HepG2 (cell line): ENCODE results near the gene NUDT19. TPM values are rescaled to one million over a fixed set of nuclear protein-coding genes. Genes with fewer than 3 reads are reported as not detected.
A peak's percentile ranks its signal among the peaks of the same experiment; 100 is the strongest.
"Not testable (repeated sequence)": the region's sequence is repeated elsewhere in the genome, so short reads cannot be mapped to it uniquely, and the experiment has no call there.

Source experiments
- ATAC-seq: fragments of 200-7000 bp; cut with Tn5 transposase; 3 replicates; pipeline ENCODE4 v1.9.1; 2020; ENCODE audit warnings: mild to moderate bottlenecking, moderate library complexity
- BruUV-seq: library from RNA; stranded (reverse); fragments of 400-500 nt; replicated peaks from 2 replicates; lab custom pipeline; 2021; lab: Mats Ljungman, UMichigan
- CTCF ChIA-PET: fragments of 300-600 bp; formaldehyde crosslinking; extraction: SDS; loops from one replicate; lab custom pipeline; 2021; ENCODE audit warnings: low total read pairs, inconsistent platforms, low intra/inter-chr PET ratio; lab: Yijun Ruan, JAX
- POLR2A ChIA-PET: fragments of 350-600 bp; sonication (Branson Sonifier 250); formaldehyde crosslinking; loops from one replicate; lab custom pipeline; 2020; ENCODE audit warnings: antibody characterized with exemption, inconsistent platforms; lab: Yijun Ruan, JAX
- DNase-seq: peaks from one replicate; pipeline ENCODE4 v3.0.0-alpha.2; 2015; ENCODE audit warnings: low spot score
- FAIRE-seq: peaks from 3 replicates; lab custom pipeline; 2011; peaks lifted over from hg19 to GRCh38; lab: Jason Lieb, UNC
- H2AFZ ChIP-seq: one replicate; pipeline ENCODE4 v1.6.1; 2011; ENCODE audit warnings: low read length, inconsistent platforms
- H3K27ac ChIP-seq: fragments of 300-600 bp; 3 replicates; pipeline ENCODE4 v1.8.0; 2011; ENCODE audit warnings: mixed run types, mild to moderate bottlenecking, mixed read lengths, low read length, inconsistent platforms; ENCODE audit not compliant: insufficient read depth; ENCODE audit errors: extremely low read length
- H3K27me3 ChIP-seq, 2 experiments: fragments of 200-600 bp in 1 of 2; 2 replicates in 1 of 2; 3 replicates in 1 of 2; pipeline versions ENCODE4 v1.6.0 to v1.8.0; 2011; ENCODE audit warnings: low read length in 2 of 2, mild to moderate bottlenecking in 2 of 2, moderate library complexity in 2 of 2, inconsistent platforms in 1 of 2; ENCODE audit not compliant: insufficient read depth in 2 of 2, control insufficient read depth in 1 of 2
- H3K36me3 ChIP-seq, 2 experiments: fragments of 200-600 bp in 1 of 2; replicated peaks in 1 of 2; 2 replicates in 1 of 2; 3 replicates in 1 of 2; pipeline versions ENCODE4 v1.5.1 to v1.8.0; 2011; ENCODE audit warnings: low read length in 2 of 2, inconsistent platforms in 1 of 2; ENCODE audit not compliant: insufficient read depth in 2 of 2, control insufficient read depth in 1 of 2
- H3K4me1 ChIP-seq: 2 replicates; pipeline ENCODE4 v1.5.1; 2012; ENCODE audit warnings: low read length, inconsistent platforms; ENCODE audit not compliant: insufficient read depth
- H3K4me2 ChIP-seq: 2 replicates; pipeline ENCODE4 v1.6.0; 2011; ENCODE audit warnings: low read depth, low read length, inconsistent platforms
- H3K4me3 ChIP-seq, 3 experiments: fragments of 200-600 bp in 1 of 3; sonication (generic), shearing (Covaris generic) in 1 of 3; replicated peaks in 1 of 3; 2 replicates each; pipeline ENCODE4 v1.5.1; 2011 to 2016; ENCODE audit warnings: low read length in 3 of 3, inconsistent platforms in 2 of 3, low read depth in 2 of 3, mild to moderate bottlenecking in 2 of 3, control low read depth in 1 of 3, mixed read lengths in 1 of 3; ENCODE audit not compliant: insufficient read depth in 1 of 3
- H3K79me2 ChIP-seq: one replicate; pipeline ENCODE4 v1.6.1; 2011; ENCODE audit warnings: low read length, inconsistent platforms; ENCODE audit not compliant: insufficient read depth
- H3K9ac ChIP-seq: 2 replicates; pipeline ENCODE4 v1.6.0; 2011; ENCODE audit warnings: mild to moderate bottlenecking, low read depth, low read length, inconsistent platforms; ENCODE audit not compliant: insufficient read depth
- H3K9me3 ChIP-seq: 2 replicates; pipeline ENCODE4 v1.5.1; 2012; ENCODE audit warnings: mild to moderate bottlenecking, low read length
- H4K20me1 ChIP-seq: 2 replicates; pipeline ENCODE4 v1.6.0; 2011; ENCODE audit warnings: inconsistent platforms, mild to moderate bottlenecking, low read length, moderate library complexity; ENCODE audit not compliant: insufficient read depth
- HNF4A ChIP-seq: sonication (generic); formaldehyde crosslinking; IDR thresholded peaks from 2 replicates; pipeline ENCODE4 v1.4.0; 2020; ENCODE audit warnings: missing genetic modification reagents
- WGBS: methylation state at CpG from one replicate; pipeline ENCODE4 v1.1.6; 2017; ENCODE audit warnings: low lambda C conversion rate; 5-methylcytosine and 5-hydroxymethylcytosine counted together
- in situ Hi-C: cut with HindIII; loops from 2 replicates; pipeline ENCODE4 v1.10.0; 2017; ENCODE audit warnings: low pct_unique_long_range_greater_than_20kb; ENCODE audit not compliant: extremely low pct_ligation_motif_present
- intact Hi-C: fragments of 100-400 bp; cut with micrococcal nuclease; formaldehyde crosslinking; loops from one replicate; pipeline ENCODE4 v1.10.0; 2022; ENCODE audit not compliant: unreplicated experiment
- polyA plus RNA-seq, 8 experiments: library from polyadenylated mRNA; depleted of rRNA in 3 of 8; stranded (reverse) in 7 of 8; unstranded in 1 of 8; fragments of >200 nt; fragmentation: Illumina TruSeq in 4 of 8; extraction: Trizol in 4 of 8; gene quantifications; 2 replicates each; pipeline versions ENCODE4 v1.2.1 to v1.2.3, GENCODE V29; 2011 to 2016; ENCODE audit warnings: low read depth in 4 of 8, missing spikeins in 1 of 8, mixed read lengths in 1 of 8; ENCODE audit not compliant: insufficient read depth in 1 of 8
- total RNA-seq, 5 experiments: library from RNA; depleted of rRNA; stranded (reverse); fragments of >200 nt; fragmentation: Illumina TruSeq; extraction: Trizol; gene quantifications; 2 replicates each; pipeline ENCODE4 v1.2.3, GENCODE V29; 2016; ENCODE audit warnings: low read depth in 1 of 5

Gene NUDT19
- total and polyA plus RNA-seq, 2 of the 13 experiments (the other 11 are each of a cell fraction or from before 2014, with no cell fraction given) = 3.1 to 3.6 TPM

GRCh38 chr19:32694316-32694715 is 2.7 kb downstream of the NUDT19 start:
- 68% methylated on average over 2 of the region's 2 CpGs for WGBS
- peaks cover 11% of the 10 kb centered on the region for H3K79me2 ChIP-seq
- H2AFZ ChIP-seq, H3K9me3 ChIP-seq, FAIRE-seq, H3K36me3 ChIP-seq, H3K9ac ChIP-seq, H3K27ac ChIP-seq, CTCF ChIA-PET, BruUV-seq, ATAC-seq, H3K27me3 ChIP-seq, DNase-seq: not testable (repeated sequence)
- peaks cover 10% of the 10 kb centered on the region for H4K20me1 ChIP-seq
- in situ Hi-C loops = loop anchor here (10.0 to 25.0 kb wide), 2 partner anchors 280 to 443 kb away; partner anchors contain the start of genes CEP89, FAAP24 and WDR88
- H3K4me2 ChIP-seq = peak overlapping the region; percentile 91
- peak; percentile 35; the same call in 1 of the 2 replicates for TF ChIP-seq HNF4A (CRISPR knock-in tag)
- H3K4me3 ChIP-seq = peak overlapping the region in 1 of 3 experiments; percentile 1; a peak in 2 of 6 replicates
- intact Hi-C loops = loop anchor here (5.0 kb wide), 1 partner anchor 283 kb away; no protein-coding TSS in a partner anchor
- POLR2A ChIA-PET = interaction anchor here (0.8 to 1.0 kb wide), 2 partner anchors 19 to 21 kb away, joined by 3 read pairs; partner anchors contain the start of gene RGS9BP
- H3K4me1 ChIP-seq = peaks cover 65% of the 10 kb centered on the region

GRCh38 chr19:32694851-32695250 is 3.2 kb downstream of the NUDT19 start:
- H3K9ac ChIP-seq, ATAC-seq, POLR2A ChIA-PET, BruUV-seq, H3K36me3 ChIP-seq, CTCF ChIA-PET, H2AFZ ChIP-seq, DNase-seq, H3K4me3 ChIP-seq, H3K27me3 ChIP-seq, H3K9me3 ChIP-seq, H3K27ac ChIP-seq, FAIRE-seq: not testable (repeated sequence)
- intact Hi-C loops = loop anchor here (5.0 kb wide), 1 partner anchor 282 kb away; no protein-coding TSS in a partner anchor
- H4K20me1 ChIP-seq = peaks cover 11% of the 10 kb centered on the region
- H3K79me2 ChIP-seq = peaks cover 11% of the 10 kb centered on the region
- peaks cover 62% of the 10 kb centered on the region for H3K4me1 ChIP-seq
- H3K4me2 ChIP-seq = peak overlapping the region; percentile 91; the same call in 1 of the 2 replicates
- in situ Hi-C loops = loop anchor here (10.0 to 25.0 kb wide), 2 partner anchors 280 to 442 kb away; partner anchors contain the start of genes CEP89, FAAP24 and WDR88
- WGBS = 93% methylated on average over 2 of the region's 2 CpGs

GRCh38 chr19:32695506-32695905 is 3.9 kb downstream of the NUDT19 start:
- H3K27me3 ChIP-seq, ATAC-seq, H3K4me3 ChIP-seq, POLR2A ChIA-PET, H3K9me3 ChIP-seq, intact Hi-C loops, H3K9ac ChIP-seq, H3K36me3 ChIP-seq, FAIRE-seq, CTCF ChIA-PET, H3K4me2 ChIP-seq, H3K27ac ChIP-seq, H2AFZ ChIP-seq, DNase-seq, BruUV-seq: not testable (repeated sequence)
- in situ Hi-C loops = loop anchor here (10.0 to 25.0 kb wide), 2 partner anchors 279 to 442 kb away; partner anchors contain the start of genes CEP89, FAAP24 and WDR88
- 93% methylated on average over 6 of the region's 6 CpGs for WGBS
- peaks cover 56% of the 10 kb centered on the region for H3K4me1 ChIP-seq
- peaks cover 13% of the 10 kb centered on the region for H4K20me1 ChIP-seq
- H3K79me2 ChIP-seq = peaks cover 11% of the 10 kb centered on the region
